Fibroblast of skin of abdomen (primary cell): ENCODE results near the gene ST6GALNAC3.
"Not testable (repeated sequence)": the region's sequence is repeated elsewhere in the genome, so short reads cannot be mapped to it uniquely, and the experiment has no call there.

Experiments used
- DNase-seq: peaks from one replicate; pipeline ENCODE4 v3.0.0-alpha.2; 2013

ST6GALNAC3 gene

DNA sequence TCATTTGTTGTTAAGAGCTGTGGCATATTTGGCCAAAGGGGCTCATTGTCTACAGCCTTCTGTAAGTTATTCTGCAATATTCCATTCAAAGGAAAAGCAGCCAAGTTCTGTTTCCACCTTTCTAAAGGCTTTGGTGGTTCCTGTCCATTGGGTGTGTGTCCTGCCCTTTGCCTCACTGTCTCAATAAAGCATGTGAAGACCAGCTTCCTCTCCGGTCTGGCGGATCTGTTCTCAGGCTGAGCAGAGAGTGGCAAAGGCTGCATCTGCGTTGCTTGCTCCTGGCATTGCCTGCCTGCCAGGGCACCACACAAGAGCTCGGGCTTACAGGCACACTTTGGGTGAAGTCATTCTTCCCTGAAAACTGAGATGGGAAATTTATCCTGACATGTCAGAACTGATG lies 34.9 kb downstream of the ST6GALNAC3 start:
- DNase-seq, result no peak

DNA sequence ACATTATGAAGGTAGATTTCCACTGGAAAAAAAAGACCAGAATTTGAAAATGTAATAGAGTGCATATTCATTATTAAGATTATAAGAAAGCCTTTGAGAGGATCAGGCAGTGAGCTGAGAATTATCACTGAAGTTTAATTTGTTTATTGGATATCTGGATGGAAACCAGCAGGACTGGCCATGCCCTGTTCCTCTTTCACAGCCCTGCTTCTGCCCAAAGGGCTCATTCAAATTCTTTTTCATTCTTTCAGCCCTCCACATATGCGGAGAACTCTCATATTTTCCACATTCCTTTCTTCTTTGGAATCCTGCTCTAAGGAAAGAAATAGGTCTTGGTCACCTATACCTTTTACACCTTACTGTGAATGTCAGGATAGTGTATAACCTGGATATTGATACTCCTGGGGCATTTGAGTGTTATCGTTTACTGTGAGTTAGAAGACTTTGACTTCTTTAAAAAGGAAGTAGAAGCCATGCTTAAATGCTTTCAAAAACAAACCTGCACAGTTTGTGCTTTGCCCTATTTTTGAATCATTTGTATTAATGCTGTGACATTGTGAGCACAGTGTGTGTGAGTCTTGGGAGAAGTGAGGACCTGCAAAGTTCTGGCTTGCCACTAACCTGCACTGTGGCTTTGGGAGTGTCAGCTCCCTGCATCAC lies 35.5 kb downstream of the ST6GALNAC3 start:
- DNase-seq, result no peak

DNA sequence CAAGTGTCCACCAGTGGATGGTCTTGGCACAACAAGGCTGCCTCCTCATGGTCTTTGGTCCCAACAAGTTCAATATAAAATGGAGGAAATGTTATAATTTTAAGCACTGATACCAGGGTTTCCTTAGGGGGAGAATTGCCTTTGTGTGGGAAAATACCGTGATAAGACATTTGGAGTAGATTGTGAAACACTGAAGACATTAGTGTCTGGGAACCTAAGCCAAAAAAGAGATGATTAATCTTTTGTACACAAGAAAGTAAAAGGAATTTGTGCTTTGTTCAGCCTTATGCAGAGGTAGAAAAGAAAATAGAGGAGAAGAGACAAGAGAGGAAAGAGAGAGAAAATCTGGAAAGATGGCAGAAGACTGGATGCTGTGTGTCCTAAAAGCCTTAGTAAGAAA lies 36.1 kb downstream of the ST6GALNAC3 start:
- DNase-seq, result peak; percentile 43

DNA sequence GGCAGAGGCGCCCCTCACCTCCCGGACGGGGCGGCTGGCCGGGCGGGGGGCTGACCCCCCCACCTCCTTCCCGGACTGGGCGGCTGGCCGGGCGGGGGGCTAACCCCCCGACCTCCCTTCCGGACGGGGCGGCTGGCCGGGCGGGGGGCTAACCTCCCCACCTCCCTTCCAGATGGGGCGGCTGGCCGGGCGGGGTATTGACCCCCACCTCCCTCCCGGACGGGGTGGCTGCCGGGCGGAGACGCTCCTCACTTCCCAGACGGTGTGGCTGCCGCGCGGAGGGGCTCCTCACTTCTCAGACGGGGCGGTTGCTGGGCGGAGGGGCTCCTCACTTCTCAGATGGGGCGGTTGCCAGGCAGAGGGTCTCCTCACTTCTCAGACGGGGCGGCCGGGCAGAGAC lies 37.8 kb downstream of the ST6GALNAC3 start:
- DNase-seq, result not testable (repeated sequence)

DNA sequence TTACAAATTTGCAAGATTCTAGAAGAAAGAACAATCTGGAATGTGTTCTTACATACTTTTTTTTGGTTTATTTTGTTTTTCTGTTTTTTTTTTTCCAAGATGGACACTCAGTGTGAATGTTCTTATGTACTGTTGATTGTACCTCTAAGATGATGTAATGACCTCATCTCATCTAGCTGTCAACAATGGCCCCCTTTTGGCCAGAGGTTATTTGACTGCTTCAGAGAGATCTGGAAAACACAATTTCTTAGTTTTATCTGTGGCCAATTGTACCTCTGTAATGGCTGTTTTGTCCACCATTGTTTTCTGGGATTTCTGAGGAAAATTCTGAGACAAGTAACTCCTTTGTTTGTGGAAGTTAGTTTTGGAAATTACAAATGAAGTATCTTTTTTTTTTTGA lies 38.9 kb downstream of the ST6GALNAC3 start:
- no peak for DNase-seq

DNA sequence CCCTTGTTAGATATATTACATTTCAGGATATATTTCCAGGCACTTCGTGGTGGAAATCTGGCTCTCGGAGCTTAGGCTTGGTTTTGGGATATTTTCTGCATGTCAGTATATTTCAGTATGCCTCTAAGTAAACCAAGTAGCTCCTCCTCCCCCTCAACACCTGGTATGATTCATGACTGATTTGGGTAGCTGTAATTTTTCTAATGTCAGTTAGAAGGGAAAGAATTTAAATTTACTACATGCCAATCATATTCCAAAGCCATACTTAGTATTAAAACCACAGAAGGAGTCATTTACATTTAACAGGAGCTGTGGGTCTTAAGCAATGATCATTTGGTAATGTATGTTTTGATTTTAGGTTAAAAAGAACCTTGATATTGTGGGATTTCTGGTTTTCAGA lies 40.6 kb downstream of the ST6GALNAC3 start:
- peak; percentile 81 for DNase-seq

DNA sequence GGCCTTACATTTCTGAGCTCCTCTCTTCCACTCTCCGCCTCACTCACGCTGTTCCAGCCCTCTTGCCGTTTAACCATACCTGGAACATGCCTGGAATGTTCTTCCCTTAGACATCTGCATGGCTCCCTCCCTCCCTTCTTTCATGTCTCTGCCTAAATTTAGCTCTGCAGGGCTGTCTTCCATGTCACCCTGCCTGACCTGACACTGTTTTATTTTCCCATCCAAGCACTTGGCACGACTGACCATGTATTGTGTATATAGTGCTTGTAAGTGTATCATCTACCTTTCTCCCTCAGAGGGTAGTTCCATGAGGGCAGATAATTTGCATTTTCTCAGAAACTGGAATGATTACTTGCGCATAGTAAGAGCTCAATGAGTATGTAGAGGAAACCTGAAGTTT lies 47.3 kb downstream of the ST6GALNAC3 start:
- DNase-seq, result no peak

DNA sequence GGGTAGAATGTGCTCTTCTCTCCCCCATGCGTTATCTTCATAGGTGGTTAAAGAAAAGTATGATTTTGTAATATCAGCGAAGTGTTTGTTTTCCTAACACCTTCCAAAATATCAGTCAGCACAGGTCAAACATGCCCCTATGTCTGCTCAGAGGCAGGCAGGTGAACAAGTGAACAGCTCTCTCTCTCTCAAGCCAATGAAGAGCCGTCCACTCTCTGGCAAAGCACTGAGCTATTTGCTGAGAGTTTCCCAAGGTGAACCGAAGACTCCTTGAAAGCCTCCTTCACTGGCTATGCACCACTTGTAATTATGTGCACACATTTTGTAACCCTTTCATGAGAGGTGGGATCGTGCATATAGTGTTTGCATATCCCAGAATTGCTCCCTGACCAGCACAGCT lies 47.7 kb downstream of the ST6GALNAC3 start:
- no peak for DNase-seq

DNA sequence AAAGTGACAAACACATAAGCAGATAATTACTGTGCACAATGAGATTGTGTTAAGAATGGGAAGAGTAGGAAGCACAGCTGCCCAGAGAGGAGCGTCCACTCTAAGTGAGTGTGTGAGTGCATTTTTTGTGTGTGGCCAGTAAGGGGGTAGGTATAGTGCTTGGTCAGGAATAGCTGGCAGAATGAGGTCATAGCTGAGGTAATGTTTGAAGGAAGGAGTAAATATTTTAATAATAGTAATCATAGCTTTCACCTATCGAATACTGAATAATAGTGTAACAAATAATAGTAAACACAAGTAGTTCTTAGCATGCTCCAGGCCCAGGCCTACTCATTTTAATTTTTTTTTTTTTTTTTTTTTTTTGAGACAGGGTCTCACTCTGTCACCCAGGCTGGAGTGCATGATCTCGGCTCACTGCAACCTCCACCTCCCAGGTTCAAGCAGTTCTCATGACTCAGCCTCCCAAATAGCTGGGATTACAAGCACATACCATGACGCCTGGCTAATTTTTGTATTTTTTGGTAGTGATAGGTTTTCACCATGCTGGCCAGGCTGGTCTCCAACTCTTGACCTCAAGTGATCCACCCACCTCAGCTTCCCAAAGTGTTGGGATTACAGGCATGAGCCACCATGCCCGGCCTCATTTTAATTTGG lies 49.0 kb downstream of the ST6GALNAC3 start:
- not testable (repeated sequence) for DNase-seq

DNA sequence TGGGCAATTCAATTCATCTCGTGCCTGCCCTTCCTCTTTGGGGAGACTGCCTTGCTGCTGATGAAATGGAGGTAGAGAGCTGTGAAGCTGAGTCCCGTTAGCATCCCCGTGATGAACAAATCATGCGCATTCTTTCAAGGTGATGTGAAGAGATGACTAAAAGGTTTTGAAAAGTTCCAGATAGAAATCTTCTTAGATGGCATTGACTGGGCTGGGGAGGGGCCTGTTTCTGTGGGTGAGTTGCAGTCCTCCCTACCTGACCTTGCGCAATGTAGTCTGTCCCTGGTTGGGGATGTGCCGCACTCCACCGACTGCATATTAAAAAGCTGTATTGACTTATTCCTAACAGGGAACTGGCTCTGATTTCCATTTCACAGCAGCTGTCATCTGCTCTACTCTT lies 49.6 kb downstream of the ST6GALNAC3 start:
- DNase-seq, result peak; percentile 32

DNA sequence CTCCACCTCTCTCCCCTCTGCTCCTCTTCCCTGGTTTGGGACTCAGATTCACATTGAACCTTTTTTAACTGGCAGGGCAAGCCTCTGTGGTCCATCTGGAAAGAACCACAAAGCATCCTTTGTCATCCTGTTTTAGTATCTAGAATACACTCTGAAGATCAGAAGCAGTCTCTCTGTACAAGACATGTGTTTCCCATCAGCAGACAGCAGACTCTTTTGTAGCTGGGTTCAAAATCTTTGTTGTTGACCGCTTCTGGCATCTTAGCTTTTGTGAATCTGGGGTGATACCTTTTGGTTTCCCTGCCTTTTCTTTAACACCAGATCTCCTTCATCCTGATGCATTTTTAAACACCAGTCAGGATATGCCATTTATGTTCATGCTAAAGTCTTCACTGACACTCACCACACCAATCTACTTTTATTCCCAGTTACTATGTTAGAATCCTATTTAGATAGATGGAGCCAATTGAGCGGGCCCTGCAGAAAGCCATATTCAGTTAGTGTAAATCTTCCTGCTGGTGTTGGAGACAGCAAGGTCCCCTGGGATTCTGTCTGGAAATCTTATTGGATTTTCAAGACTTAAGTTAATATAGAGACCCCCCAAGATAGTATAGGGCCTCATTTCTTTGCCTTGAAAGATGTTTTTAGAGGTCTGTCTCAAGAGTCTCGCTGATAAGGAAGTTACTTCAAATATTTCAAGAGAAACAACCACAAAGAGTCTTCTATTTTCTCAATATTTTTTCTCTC lies 51.1 kb downstream of the ST6GALNAC3 start:
- peak; percentile 24 for DNase-seq

DNA sequence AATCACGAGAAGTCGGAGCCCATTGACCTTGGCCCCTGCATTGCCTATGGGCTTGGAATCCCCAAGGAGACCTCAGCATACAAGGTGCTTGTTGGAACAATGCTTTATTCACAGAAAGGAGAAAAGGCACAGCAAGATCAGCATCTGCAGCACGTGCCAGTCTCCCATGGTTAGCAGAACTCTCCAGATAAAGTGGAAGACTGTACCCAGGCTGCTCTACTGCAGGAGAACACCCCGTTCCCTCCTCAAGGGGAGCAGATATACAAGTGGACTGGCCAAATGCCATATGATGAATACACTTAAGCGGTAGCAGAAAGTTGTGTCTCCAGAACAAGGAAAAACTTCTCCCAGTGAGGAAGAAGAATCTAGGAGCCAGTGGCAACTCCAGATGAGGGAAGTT lies 53.5 kb downstream of the ST6GALNAC3 start:
- no peak for DNase-seq

DNA sequence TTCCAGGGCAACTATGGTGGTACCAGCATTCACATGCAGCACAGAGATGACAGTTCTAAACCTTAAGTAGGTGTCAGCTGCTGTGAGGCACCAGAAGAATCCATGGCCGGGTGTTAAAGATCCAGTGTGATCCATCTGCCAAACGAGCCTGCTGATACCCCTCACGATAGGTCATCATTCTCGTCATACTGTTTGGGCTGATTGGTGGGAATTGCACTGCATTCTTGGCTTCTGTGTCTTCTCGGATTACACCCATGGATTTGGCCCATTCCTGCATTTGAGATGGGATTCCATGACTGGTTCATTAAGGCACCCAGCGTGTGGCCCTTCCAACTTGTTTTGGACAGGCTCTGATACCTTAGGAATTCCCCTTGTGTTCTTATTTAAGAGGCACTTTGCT lies 55.2 kb downstream of the ST6GALNAC3 start:
- DNase-seq, result no peak

DNA sequence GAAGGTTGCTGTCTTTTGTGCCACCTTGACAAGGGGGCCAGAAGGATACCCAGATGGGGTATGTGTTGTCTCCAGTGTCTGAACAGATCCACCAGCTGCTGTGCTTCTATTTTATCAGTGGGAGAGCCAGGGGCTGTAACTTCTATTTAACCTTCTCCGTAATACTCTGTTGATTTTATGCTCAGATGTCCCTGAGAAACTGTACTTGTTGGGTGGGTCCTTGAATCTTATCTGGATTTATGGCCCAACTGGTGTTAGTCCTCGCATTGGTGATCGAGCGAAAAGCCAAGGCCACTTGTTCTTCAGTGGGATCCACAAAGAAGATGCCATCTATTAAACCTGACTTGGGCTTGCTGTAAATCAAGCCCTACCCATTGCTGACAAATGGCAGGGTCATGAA lies 56.4 kb downstream of the ST6GALNAC3 start:
- no peak for DNase-seq

DNA sequence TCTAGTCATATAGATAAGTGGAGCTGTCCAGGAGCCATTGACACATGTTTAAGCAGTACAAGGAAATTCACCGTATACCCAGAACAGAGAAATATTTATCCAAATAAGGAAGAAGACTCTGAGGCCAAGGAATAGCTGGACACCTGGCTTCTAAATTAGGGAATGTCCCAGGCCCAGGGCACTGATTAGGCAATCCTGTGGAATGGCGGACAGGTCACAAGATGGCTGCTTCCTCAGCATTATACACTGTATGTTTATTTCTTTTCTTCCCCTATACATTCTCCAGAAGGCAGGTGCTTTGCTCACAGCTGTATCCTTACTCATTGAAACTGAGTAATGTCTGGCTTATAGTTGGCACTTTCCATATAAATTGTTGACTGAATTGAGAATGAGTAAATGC lies 59.4 kb downstream of the ST6GALNAC3 start:
- no peak for DNase-seq

DNA sequence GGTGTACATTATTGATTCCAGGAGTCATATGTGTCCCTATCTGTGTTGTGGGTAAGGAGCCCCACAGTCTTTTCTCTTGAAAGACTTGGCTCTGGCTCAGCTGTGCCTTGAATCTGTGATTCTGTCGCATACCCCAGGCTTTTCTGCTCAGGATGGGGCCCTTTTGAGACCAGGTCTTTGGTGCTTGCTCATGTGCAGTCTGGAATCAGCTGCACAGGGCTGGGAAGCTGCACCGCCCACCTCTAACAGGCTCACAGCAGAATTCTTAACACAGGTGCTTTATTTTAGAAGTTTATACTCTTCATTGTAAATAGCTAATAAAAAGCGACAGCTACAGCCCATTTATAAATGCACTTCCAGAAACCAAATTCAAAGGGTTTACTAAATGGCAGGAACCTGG lies 61.3 kb downstream of the ST6GALNAC3 start:
- DNase-seq, result no peak

DNA sequence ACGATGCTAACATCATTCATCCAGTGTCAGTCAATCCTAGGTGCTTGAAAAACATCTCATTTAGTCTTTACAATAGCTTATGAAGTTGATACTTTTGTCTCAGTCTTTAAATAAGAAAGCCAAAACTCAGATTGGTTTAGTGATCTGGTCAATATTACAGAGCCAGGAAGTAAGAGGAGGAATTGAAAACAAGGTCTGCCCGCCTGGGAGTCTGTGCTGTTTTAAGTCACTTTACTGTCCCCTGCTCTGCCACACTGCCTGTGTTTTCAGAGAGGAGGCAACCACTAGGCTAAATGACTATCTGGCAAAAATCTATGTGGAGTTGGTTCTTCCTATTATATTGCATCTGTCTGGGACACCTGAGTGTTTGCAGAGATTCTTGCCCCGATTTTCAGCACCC lies 62.3 kb downstream of the ST6GALNAC3 start:
- no peak for DNase-seq

DNA sequence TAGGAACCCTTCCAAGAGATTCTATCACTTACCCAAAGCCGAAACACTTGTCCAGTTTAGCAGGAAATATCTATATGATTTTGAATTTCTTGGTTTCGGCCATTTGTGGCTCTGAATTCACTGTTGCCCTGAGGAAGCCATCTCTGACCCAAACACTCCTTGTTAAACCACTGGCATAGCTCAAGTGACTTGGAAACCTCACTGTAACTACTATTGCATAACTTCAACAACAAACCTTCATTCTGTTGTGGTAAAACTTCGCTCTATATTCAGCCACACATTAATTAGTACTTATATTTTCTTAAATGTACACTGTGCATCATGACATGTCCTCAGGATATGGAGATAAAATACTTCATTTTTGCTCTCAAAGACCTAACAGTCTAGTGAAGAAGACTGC lies 63.2 kb downstream of the ST6GALNAC3 start:
- DNase-seq, result no peak

DNA sequence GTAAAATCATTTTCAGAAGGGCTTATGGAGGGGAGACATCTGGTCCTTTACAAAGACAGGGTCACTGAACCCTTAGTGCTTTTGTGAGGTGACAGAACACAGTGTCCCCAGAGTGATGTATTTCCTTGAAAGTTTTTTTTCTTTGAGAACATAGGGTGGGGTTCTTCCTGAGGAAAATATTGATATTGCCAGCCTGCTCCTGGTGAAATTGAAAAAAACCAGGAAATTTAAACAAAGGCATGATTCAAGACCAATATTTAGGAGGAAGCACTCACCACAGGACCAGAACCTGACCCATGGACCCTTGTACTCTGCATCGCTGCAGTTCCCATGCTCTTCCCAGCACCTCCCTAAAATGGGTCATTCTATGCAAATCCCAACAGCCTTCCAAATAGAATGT lies 63.7 kb downstream of the ST6GALNAC3 start:
- DNase-seq, result no peak

DNA sequence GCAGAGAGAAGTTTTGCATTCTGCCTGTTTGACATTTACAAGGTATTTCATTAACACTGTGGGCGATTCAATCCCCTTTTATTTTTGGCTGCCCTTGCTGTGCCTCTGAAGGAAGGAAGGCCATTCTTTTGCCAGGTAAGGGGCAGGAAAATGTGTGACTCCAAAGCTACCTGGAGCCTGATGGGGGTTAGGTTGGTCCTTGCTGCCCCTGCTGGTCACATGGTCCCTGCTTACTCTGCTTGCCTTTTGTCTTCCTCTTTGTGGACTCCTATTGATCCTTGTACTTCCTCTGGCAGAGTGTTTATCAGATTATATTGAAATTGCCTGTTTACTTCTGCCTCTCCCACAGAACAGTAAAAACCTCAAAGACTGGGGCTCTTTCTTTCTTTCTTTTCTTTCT lies 65.7 kb downstream of the ST6GALNAC3 start:
- no peak for DNase-seq

DNA sequence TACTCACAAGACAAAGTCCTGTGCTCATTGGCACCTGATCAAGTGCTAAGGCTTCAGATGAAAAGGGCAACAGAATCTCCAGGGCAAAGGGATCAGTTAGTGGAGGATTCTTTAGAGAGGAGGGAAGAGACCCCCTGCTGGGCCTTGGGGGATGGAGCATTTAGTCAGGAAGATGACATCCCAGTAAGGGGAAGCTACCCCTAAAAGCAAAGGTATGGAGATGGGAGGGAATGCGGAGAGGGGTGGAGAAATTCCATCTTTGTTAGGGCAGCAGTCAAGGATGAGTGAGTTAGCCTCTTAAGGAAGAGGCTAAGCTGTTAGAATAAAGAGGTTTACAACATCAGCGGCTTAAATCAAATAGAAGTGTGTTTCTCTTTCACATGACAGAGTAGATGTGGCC lies 67.4 kb downstream of the ST6GALNAC3 start:
- no peak for DNase-seq

DNA sequence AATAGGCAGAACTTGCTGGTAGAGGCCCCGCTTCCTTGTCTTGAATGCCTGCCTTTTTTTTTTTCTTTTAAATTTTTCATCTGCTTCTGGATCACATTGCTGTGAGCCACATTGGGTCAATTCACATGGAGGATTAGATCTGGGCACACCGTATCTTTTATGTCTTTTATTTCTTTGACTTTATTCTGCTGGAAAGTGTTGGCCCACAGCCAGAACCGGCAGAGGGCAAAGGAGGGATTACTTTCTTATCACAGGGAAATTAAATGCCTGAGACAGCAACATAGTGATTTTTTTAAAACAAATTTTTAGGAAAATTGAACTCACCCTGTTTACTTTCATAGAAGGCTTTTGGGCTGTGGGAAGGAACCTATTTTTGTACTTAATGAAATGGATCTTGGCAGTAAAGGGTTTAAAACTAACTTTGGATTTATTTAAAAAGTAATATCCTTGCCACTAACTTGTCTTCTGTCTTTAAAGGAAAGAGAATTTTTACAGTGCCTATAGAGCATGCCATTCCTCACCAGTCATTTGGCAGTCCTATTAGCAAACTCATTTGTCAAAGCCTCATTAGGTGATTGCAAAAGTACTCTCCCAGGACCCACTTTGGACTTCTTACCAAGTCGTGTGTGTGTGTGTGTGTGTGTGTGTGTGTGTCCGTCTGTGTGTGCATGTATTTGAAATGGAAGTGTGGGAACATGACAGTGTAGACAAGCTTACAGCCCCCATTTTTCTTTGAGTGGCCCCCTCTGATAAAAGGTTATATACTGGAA lies 68.4 kb downstream of the ST6GALNAC3 start:
- peak; percentile 56 for DNase-seq

DNA sequence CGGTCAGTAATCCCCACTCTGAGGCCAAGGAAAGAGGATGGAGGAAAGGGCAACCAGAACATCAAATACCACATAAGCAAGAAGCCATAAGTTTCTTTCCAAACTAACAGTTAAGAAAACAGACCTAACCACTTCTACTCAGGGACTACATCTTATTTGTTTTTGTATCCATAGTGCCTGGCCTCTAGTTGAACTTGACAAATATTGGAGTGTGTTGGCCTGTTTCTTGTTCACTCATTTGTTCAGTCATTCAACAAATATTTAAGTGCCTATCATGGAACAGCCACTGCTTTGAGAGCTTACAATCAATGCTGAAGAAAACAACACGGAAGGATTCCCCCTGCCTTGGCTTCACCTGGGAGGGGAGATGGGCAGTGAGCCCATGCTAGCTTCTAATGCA lies 69.7 kb downstream of the ST6GALNAC3 start:
- DNase-seq, result no peak
